OCI-LY7 (cell line): ENCODE data around the gene TSHZ2. TPM values are rescaled to one million over a fixed set of nuclear protein-coding genes. Genes with fewer than 3 reads are reported as not detected.

Source experiments
- BruUV-seq: library from RNA; stranded (reverse); fragments of 400-500 nt; replicated peaks from 2 replicates; lab custom pipeline; 2021; lab: Mats Ljungman, UMichigan
- CTCF ChIA-PET: fragments of 300-600 bp; sonication (Branson Sonifier 250); formaldehyde crosslinking; loops from one replicate; lab custom pipeline; 2022; ENCODE audit warnings: antibody characterized with exemption; ENCODE audit not compliant: unreplicated experiment; lab: Charles Lee
- POLR2A ChIA-PET: fragments of 300-600 bp; sonication (Branson Sonifier 250); formaldehyde crosslinking; loops from one replicate; lab custom pipeline; 2022; ENCODE audit warnings: antibody characterized with exemption; lab: Charles Lee
- DNase-seq: peaks from one replicate; pipeline ENCODE4 v3.0.0-alpha.2; 2015; ENCODE audit warnings: low spot score
- H2AFZ ChIP-seq: fragments of 200-600 bp; sonication (generic), shearing (Covaris generic); 2 replicates; pipeline ENCODE4 v1.6.1; 2014; ENCODE audit warnings: mild to moderate bottlenecking, antibody characterized with exemption, low read length, moderate library complexity
- H3K27ac ChIP-seq: fragments of 200-600 bp; sonication (generic); 2 replicates; pipeline ENCODE4 v1.5.1; 2014; ENCODE audit warnings: mixed run types, low read depth, mild to moderate bottlenecking, moderate library complexity, low read length, inconsistent platforms; ENCODE audit not compliant: poor library complexity, severe bottlenecking
- H3K36me3 ChIP-seq: fragments of 200-600 bp; sonication (generic); 2 replicates; pipeline ENCODE4 v1.6.1; 2014; ENCODE audit warnings: mild to moderate bottlenecking, antibody characterized with exemption, low read length, moderate library complexity, mixed read lengths; ENCODE audit not compliant: insufficient read depth
- H3K4me1 ChIP-seq: fragments of 200-600 bp; sonication (generic); 2 replicates; pipeline ENCODE4 v1.5.1; 2014; ENCODE audit warnings: mild to moderate bottlenecking, low read length; ENCODE audit not compliant: insufficient read depth, poor library complexity, severe bottlenecking
- H3K4me2 ChIP-seq: fragments of 200-600 bp; sonication (generic); 2 replicates; pipeline ENCODE4 v1.6.1; 2014; ENCODE audit warnings: mild to moderate bottlenecking, low read length
- H3K4me3 ChIP-seq: fragments of 200-600 bp; sonication (generic); 2 replicates; pipeline ENCODE4 v1.5.1; 2014; ENCODE audit warnings: mild to moderate bottlenecking, low read depth, low read length; ENCODE audit not compliant: poor library complexity, severe bottlenecking
- H3K79me2 ChIP-seq: fragments of 200-600 bp; sonication (generic); 2 replicates; pipeline ENCODE4 v1.6.1; 2016; ENCODE audit warnings: low read depth, mild to moderate bottlenecking, low read length, moderate library complexity, mixed read lengths; ENCODE audit not compliant: insufficient read depth
- H3K9me2 ChIP-seq: fragments of 200-600 bp; sonication (generic); 2 replicates; pipeline ENCODE4 v1.6.1; 2016; ENCODE audit warnings: mild to moderate bottlenecking, low read length, mixed read lengths; ENCODE audit not compliant: insufficient read depth
- H3K9me3 ChIP-seq: fragments of 200-600 bp; sonication (generic); 2 replicates; pipeline ENCODE4 v1.6.1; 2014; ENCODE audit warnings: mild to moderate bottlenecking, mixed run types, low read length, mixed read lengths
- H4K20me1 ChIP-seq: fragments of 200-600 bp; sonication (generic); 2 replicates; pipeline ENCODE4 v1.6.1; 2014; ENCODE audit warnings: mild to moderate bottlenecking, antibody characterized with exemption, low read length, moderate library complexity, mixed read lengths; ENCODE audit not compliant: insufficient read depth
- EZH2phosphoT487 ChIP-seq: fragments of 200-600 bp; sonication (generic); IDR thresholded peaks from 2 replicates; pipeline ENCODE4 v1.6.1; 2018; ENCODE audit warnings: low read depth, borderline replicate concordance, mild to moderate bottlenecking, mixed run types, antibody characterized with exemption, low read length, moderate library complexity, mixed read lengths
- intact Hi-C: fragments of 100-400 bp; cut with micrococcal nuclease; formaldehyde crosslinking; loops from one replicate; pipeline ENCODE4 v1.10.0; 2022; ENCODE audit not compliant: unreplicated experiment
- total RNA-seq, 2 experiments: library from RNA; depleted of rRNA in 1 of 2; stranded (reverse); fragments of >200 nt in 1 of 2; shearing (Covaris generic) in 1 of 2; gene quantifications; 2 replicates each; pipeline ENCODE4 v1.2.3, GENCODE V29; 2014 to 2022
- TF ChIP-seq, protein P1 (sequence below): fragments of 200-600 bp; sonication (generic); conservative IDR thresholded peaks from 2 replicates; pipeline ENCODE4 v1.5.1; 2014; ENCODE audit warnings: mild to moderate bottlenecking, antibody characterized with exemption, low read length, moderate library complexity, mixed read lengths

TSHZ2 gene
- total RNA-seq, 2 experiments from 2014 or later = not detected

DNA sequence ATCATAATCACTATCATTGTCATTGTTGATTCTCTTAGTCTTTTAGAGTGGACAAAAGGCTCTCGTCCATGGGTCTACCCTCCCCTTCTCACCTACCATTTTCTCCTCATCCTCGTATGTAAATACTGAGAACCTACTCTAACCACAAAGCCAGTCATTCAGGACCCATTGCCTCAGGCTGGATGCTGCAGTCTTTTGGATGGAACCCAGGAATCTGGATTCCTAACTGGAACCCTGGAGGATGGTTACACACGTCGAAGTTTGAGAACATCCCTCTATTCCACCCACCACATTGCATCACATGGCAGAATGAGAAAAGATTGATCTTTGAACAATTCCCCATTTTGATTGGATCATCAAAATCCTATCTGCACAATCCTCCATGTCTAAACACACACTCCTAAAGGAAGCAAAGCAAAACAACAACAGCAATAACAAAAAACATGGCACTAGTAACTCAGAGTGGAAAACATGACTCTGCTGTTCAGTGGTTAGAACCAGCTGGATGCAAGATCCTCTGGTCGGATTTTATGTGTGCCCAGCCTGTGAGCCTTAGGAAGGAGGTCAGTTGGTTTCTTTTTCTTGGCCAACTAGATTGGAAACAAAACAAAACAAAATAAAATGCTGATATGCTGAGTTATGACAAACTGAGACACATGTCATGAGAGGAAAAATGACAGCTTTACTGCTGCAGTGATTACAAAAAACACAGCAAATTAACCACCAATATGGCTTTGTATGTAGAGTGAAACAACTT lies 38.0 kb downstream of the TSHZ2 start:
- H3K9me2 ChIP-seq = no peaks in the 10 kb centered on the region
- peaks cover 13% of the 10 kb centered on the region; the same call in 1 of the 2 replicates for H3K36me3 ChIP-seq
- ChIA-PET CTCF (interaction anchor here (1.5 kb wide), 1 partner anchor 8 kb away, joined by 4 read pairs; no protein-coding TSS in a partner anchor), POLR2A (interaction anchor here (0.7 to 1.1 kb wide), 3 partner anchors 9 to 12 kb away, joined by 3 to 4 read pairs (median 3); no protein-coding TSS in a partner anchor)
- H4K20me1 ChIP-seq = no peaks in the 10 kb centered on the region
- H3K4me3 ChIP-seq = no peak overlapping the region
- H3K4me1 ChIP-seq = peaks cover 37% of the 10 kb centered on the region
- DNase-seq = no peak
- no peak for TF ChIP-seq EZH2phosphoT487
- TF ChIP-seq, protein P1, sequence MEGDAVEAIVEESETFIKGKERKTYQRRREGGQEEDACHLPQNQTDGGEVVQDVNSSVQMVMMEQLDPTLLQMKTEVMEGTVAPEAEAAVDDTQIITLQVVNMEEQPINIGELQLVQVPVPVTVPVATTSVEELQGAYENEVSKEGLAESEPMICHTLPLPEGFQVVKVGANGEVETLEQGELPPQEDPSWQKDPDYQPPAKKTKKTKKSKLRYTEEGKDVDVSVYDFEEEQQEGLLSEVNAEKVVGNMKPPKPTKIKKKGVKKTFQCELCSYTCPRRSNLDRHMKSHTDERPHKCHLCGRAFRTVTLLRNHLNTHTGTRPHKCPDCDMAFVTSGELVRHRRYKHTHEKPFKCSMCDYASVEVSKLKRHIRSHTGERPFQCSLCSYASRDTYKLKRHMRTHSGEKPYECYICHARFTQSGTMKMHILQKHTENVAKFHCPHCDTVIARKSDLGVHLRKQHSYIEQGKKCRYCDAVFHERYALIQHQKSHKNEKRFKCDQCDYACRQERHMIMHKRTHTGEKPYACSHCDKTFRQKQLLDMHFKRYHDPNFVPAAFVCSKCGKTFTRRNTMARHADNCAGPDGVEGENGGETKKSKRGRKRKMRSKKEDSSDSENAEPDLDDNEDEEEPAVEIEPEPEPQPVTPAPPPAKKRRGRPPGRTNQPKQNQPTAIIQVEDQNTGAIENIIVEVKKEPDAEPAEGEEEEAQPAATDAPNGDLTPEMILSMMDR = no peak
- peak overlapping the region; percentile 47; the same call in 1 of the 2 replicates for H2AFZ ChIP-seq
- no peak overlapping the region for H3K27ac ChIP-seq
- H3K9me3 ChIP-seq = peaks cover 20% of the 10 kb centered on the region
- BruUV-seq = no TSS peak
- no peaks in the 10 kb centered on the region for H3K79me2 ChIP-seq
- intact Hi-C loops = loop anchor here (10.0 kb wide), 1 partner anchor 925 kb away; no protein-coding TSS in a partner anchor
- H3K4me2 ChIP-seq = no peak overlapping the region

DNA sequence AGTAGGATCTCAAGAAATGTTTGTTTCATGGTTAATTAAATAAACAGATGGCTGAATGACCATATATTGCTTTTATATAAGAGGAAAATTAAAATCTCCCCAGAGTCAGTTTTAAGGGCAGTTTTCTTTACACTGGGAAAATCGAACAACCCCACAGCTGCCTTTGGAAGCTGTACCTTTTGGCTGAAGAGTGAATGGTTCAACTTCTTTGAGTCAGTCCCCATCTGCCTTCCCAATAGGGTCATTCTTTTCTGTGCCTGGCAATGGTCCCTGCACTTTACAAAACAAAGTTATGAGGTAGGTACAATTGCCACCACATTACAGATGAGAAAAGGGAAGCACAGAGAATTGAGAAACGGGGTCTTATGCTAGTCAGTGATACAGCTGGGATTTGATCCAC lies 39.5 kb downstream of the TSHZ2 start:
- Histone ChIP-seq H3K4me3 (no peak overlapping the region), H3K4me2 (no peak overlapping the region), H3K36me3 (peaks cover 15% of the 10 kb centered on the region; the same call in 1 of the 2 replicates), H4K20me1 (no peaks in the 10 kb centered on the region), H3K27ac (no peak overlapping the region), H3K9me2 (no peaks in the 10 kb centered on the region), H2AFZ (no peak overlapping the region), H3K9me3 (peaks cover 33% of the 10 kb centered on the region), H3K4me1 (peaks cover 37% of the 10 kb centered on the region), H3K79me2 (no peaks in the 10 kb centered on the region)
- ChIA-PET POLR2A (interaction anchor here (1.8 kb wide), 1 partner anchor 14 kb away, joined by 8 read pairs; no protein-coding TSS in a partner anchor), CTCF (interaction anchor here (1.5 kb wide), 1 partner anchor 9 kb away, joined by 4 read pairs; no protein-coding TSS in a partner anchor)
- intact Hi-C loops = no loop called here
- DNase-seq = no peak
- no TSS peak for BruUV-seq
- TF ChIP-seq EZH2phosphoT487 = no peak
- TF ChIP-seq, protein P1 = no peak
